Measurements from ENCODE around the gene FNTB. TPM values are rescaled to one million over a fixed set of nuclear protein-coding genes. Genes with fewer than 3 reads are reported as not detected.

FNTB gene
- total RNA-seq, 1 experiment from 2014 or later: 26.7 TPM

GRCh38 chr14:65075628-65076325 is 89.1 kb downstream of the FNTB start:
- H3K9me3 ChIP-seq (ENCODE audit: control insufficient read depth in 1 of 2, insufficient read depth in 1 of 2, low read depth in 1 of 2, low read length in 2 of 2): no peaks in the 10 kb centered on the region
- H3K79me2 ChIP-seq (ENCODE audit: insufficient read depth, low read length): peaks cover 9% of the 10 kb centered on the region; the same call in 1 of the 2 replicates
- H3K27ac ChIP-seq (ENCODE audit: low read depth, low read length): no peak overlapping the region
- no TSS peak for BruUV-seq (replicated peaks)
- no peaks in the 10 kb centered on the region for H3K4me1 ChIP-seq (ENCODE audit: control insufficient read depth in 1 of 2, insufficient read depth in 2 of 2, low read length in 2 of 2)
- no peaks in the 10 kb centered on the region for H3K27me3 ChIP-seq (ENCODE audit: insufficient read depth, low read length)
- H3K9ac ChIP-seq (ENCODE audit: low read length): no peak overlapping the region
- CTCF ChIA-PET: no interaction called here
- POLR2A ChIA-PET: no interaction called here
- intact Hi-C loops (cut with micrococcal nuclease): no loop called here
- ATAC-seq: no peak
- no peak for DNase-seq (ENCODE audit: low read depth, low spot score)
- RAD21 ChIA-PET (ENCODE audit: low non-redundant PET in 1 of 2, low total read pairs in 2 of 2, uncharacterized antibody in 2 of 2, unreplicated experiment in 2 of 2): no interaction called here
- H2AFZ ChIP-seq (ENCODE audit: low read depth, low read length, poor library complexity, severe bottlenecking): no peak overlapping the region
- peaks cover 8 to 14% of the 10 kb centered on the region in 2 experiments; a peak in 3 of 4 replicates for H3K36me3 ChIP-seq (ENCODE audit: control insufficient read depth in 1 of 2, insufficient read depth in 2 of 2, low read length in 2 of 2)
- no peak overlapping the region for H3K4me3 ChIP-seq (replicated peaks in 1 of 2; ENCODE audit: low read depth in 1 of 2, low read length in 2 of 2)
- TF ChIP-seq RAD21 (IDR thresholded peaks at IDR 0.05; ENCODE audit: low read depth): no peak
- no peak for TF ChIP-seq ZBTB33 (IDR thresholded peaks at IDR 0.05; ENCODE audit: extremely low read depth, insufficient replicate concordance, low read length)
- TF ChIP-seq REST (IDR thresholded peaks at IDR 0.05; ENCODE audit: low read depth): no peak
- no peak for TF ChIP-seq SP1 (IDR thresholded peaks at IDR 0.05; ENCODE audit: low read depth)
- no peak for TF ChIP-seq ELF1 (IDR thresholded peaks at IDR 0.05; ENCODE audit: borderline replicate concordance, low read depth)
- TF ChIP-seq CEBPB (IDR thresholded peaks at IDR 0.05; ENCODE audit: low read depth): no peak
- TF ChIP-seq SIN3A (IDR thresholded peaks at IDR 0.05; ENCODE audit: low read depth): no peak
- no peak for TF ChIP-seq TCF7L2 (IDR thresholded peaks at IDR 0.05; ENCODE audit: borderline replicate concordance, extremely low read depth, insufficient read depth, insufficient read length)
- no peak for TF ChIP-seq CTCF (IDR thresholded peaks at IDR 0.05 in 2 of 3, conservative IDR thresholded peaks at IDR 0.05 in 1 of 3; ENCODE audit: borderline replicate concordance in 1 of 3, insufficient read depth in 1 of 3, low read depth in 2 of 3, low read length in 2 of 3)
- no peak for TF ChIP-seq POLR2A (IDR thresholded peaks at IDR 0.05; ENCODE audit: borderline replicate concordance, extremely low read depth, insufficient read depth, insufficient read length)
- H3K4me2 ChIP-seq (ENCODE audit: low read length): no peak overlapping the region
- no peaks in the 10 kb centered on the region for H3K9me2 ChIP-seq (ENCODE audit: insufficient read depth)
- H4K20me1 ChIP-seq (ENCODE audit: insufficient read depth): no peaks in the 10 kb centered on the region
